Epithelial cell of proximal tubule (primary cell): Measurements from ENCODE around the gene MDM2. TPM values are rescaled to one million over a fixed set of nuclear protein-coding genes. Genes with fewer than 3 reads are reported as not detected.
A peak's percentile ranks its signal among the peaks of the same experiment; 100 is the strongest.
"Not testable (repeated sequence)": the region's sequence is repeated elsewhere in the genome, so short reads cannot be mapped to it uniquely, and the experiment has no call there.

Source experiments
- DNase-seq: peaks from one replicate; pipeline ENCODE4 v3.0.0-alpha.2; 2011; ENCODE audit warnings: low read depth
- H3K4me3 ChIP-seq: 2 replicates; pipeline ENCODE4 v1.5.1; 2011; ENCODE audit warnings: low read depth, mild to moderate bottlenecking, low read length
- total RNA-seq: library from RNA; depleted of rRNA; stranded (reverse); fragments of >200 nt; gene quantifications from 2 replicates; pipeline ENCODE4 v1.2.3, GENCODE V29; 2015
- TF ChIP-seq, protein P1 (sequence below): conservative IDR thresholded peaks from 2 replicates; pipeline ENCODE4 v1.5.1; 2012; ENCODE audit warnings: low read depth, mild to moderate bottlenecking, low read length

The MDM2 gene
- total RNA-seq, 1 donor from 2014 or later = 129 TPM

GRCh38 chr12:68806488-68807237, 1.3 kb upstream of the MDM2 start:
- TF ChIP-seq, protein P1, sequence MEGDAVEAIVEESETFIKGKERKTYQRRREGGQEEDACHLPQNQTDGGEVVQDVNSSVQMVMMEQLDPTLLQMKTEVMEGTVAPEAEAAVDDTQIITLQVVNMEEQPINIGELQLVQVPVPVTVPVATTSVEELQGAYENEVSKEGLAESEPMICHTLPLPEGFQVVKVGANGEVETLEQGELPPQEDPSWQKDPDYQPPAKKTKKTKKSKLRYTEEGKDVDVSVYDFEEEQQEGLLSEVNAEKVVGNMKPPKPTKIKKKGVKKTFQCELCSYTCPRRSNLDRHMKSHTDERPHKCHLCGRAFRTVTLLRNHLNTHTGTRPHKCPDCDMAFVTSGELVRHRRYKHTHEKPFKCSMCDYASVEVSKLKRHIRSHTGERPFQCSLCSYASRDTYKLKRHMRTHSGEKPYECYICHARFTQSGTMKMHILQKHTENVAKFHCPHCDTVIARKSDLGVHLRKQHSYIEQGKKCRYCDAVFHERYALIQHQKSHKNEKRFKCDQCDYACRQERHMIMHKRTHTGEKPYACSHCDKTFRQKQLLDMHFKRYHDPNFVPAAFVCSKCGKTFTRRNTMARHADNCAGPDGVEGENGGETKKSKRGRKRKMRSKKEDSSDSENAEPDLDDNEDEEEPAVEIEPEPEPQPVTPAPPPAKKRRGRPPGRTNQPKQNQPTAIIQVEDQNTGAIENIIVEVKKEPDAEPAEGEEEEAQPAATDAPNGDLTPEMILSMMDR = no peak
- H3K4me3 ChIP-seq = no peak overlapping the region
- DNase-seq = no peak

GRCh38 chr12:68807274-68807575, 752 bp upstream of the MDM2 start:
- not testable (repeated sequence) for DNase-seq
- H3K4me3 ChIP-seq = peak overlapping the region; percentile 99

GRCh38 chr12:68808388-68809189, 612 bp downstream of the MDM2 start:
- TF ChIP-seq, protein P1 = no peak
- H3K4me3 ChIP-seq = peak overlapping the region; percentile 99
- peak; percentile 80 for DNase-seq

- DNase-seq = no peak
- TF ChIP-seq, protein P1 = no peak
- peak overlapping the region; percentile 99 for H3K4me3 ChIP-seq
Measured at GRCh38 chr12:68809190-68810026, 1.4 kb downstream of the MDM2 start.

- peak overlapping the region; percentile 99 for H3K4me3 ChIP-seq
- not testable (repeated sequence) for DNase-seq
Measured at GRCh38 chr12:68810027-68810389, 2.0 kb downstream of the MDM2 start.

GRCh38 chr12:68811573-68811972, 3.6 kb downstream of the MDM2 start:
- H3K4me3 ChIP-seq = peak overlapping the region; percentile 99
- DNase-seq = not testable (repeated sequence)

DNA sequence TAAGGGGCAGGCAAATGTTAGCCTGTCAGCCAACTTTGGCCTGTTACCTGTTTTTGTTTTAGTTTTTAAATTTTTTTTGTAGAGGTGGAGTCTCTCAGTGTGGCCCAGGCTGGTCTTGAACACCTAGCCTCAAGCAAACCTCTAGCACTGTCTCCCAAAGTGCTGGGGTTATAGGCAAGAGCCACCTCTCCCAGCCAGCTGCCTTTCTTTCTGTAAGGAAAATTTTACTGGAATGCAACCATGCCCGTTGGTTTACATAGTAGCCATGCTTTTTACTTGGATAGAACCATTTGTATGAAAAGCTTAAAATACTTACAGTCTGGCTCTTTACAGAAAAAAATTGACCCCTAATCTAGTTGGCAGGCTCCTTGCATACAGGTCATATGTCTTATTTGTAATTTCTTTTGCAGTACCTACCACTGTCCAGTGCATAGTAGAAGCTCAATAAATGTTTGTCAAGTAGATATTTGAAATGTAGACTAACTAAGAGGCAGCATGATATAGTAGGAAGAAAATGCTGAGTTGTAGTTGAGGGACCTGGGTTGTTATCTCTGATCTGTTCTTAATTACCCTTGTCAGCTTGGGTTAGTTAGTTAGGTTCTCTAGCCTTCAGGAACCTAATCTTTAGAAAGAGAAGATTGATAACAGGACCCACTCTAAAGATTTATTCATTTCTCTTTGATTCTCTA, 4.7 kb downstream of the MDM2 start:
- DNase-seq = no peak
- TF ChIP-seq, protein P1 = no peak
- H3K4me3 ChIP-seq = peak overlapping the region; percentile 29

- TF ChIP-seq, protein P1 = no peak
- no peak for DNase-seq
- peak overlapping the region; percentile 29 for H3K4me3 ChIP-seq
Measured at GRCh38 chr12:68813242-68813593, 5.2 kb downstream of the MDM2 start.
